HPDE6-E6E7 (cell line): ENCODE measurements around the gene HYAL2.

ENCODE experiments used
- DNase-seq: peaks from one replicate; pipeline ENCODE4 v3.0.0; 2011; ENCODE audit warnings: missing footprints; ENCODE audit errors: extremely low spot score

HYAL2 gene

GRCh38 chr3:50322386-50323091, at the start of gene HYAL2:
Gene HYAL2 (minus strand): TSS chr3:50322745. CDS start chr3:50320489, 2,256 bp downstream.
- no peak for DNase-seq

- DNase-seq: no peak
Observed at GRCh38 chr3:50371133-50371685, 48.7 kb upstream of the HYAL2 start.

- DNase-seq: no peak
Observed at GRCh38 chr3:50370594-50370993, 48.0 kb upstream of the HYAL2 start.

GRCh38 chr3:50369012-50369670, 46.6 kb upstream of the HYAL2 start:
- no peak for DNase-seq

GRCh38 chr3:50365842-50366220, 43.3 kb upstream of the HYAL2 start:
- DNase-seq: no peak

- peak; percentile 54 for DNase-seq
Observed at GRCh38 chr3:50365080-50365841, 42.7 kb upstream of the HYAL2 start.

- no peak for DNase-seq
Observed at GRCh38 chr3:50364573-50365079, 42.1 kb upstream of the HYAL2 start.

GRCh38 chr3:50359760-50360110, 37.2 kb upstream of the HYAL2 start:
- no peak for DNase-seq

GRCh38 chr3:50358911-50359759, 36.6 kb upstream of the HYAL2 start, which contains the start of gene TMEM115:
Gene TMEM115 (minus strand): TSS chr3:50359521. CDS start chr3:50359063, 458 bp downstream.
- peak; percentile 80 for DNase-seq

GRCh38 chr3:50358355-50358910, 35.9 kb upstream of the HYAL2 start:
- DNase-seq: no peak

- no peak for DNase-seq
Observed at GRCh38 chr3:50357481-50357880, 34.9 kb upstream of the HYAL2 start.

GRCh38 chr3:50356553-50356952, 34.0 kb upstream of the HYAL2 start:
- DNase-seq: no peak

- DNase-seq: no peak
Observed at GRCh38 chr3:50355829-50356552, 33.4 kb upstream of the HYAL2 start.

GRCh38 chr3:50354850-50355249, 32.3 kb upstream of the HYAL2 start:
- no peak for DNase-seq

- no peak for DNase-seq
Observed at GRCh38 chr3:50354186-50354764, 31.7 kb upstream of the HYAL2 start.

- DNase-seq: no peak
Observed at GRCh38 chr3:50353245-50354004, 30.9 kb upstream of the HYAL2 start.

- DNase-seq: no peak
Observed at GRCh38 chr3:50352781-50353180, 30.2 kb upstream of the HYAL2 start.

- DNase-seq: no peak
Observed at GRCh38 chr3:50351323-50351697, 28.8 kb upstream of the HYAL2 start.
